Renal cortical epithelial cell (primary cell): ENCODE data around the gene AK6. TPM values are rescaled to one million over a fixed set of nuclear protein-coding genes. Genes with fewer than 3 reads are reported as not detected.
"Not testable (repeated sequence)": the region's sequence is repeated elsewhere in the genome, so short reads cannot be mapped to it uniquely, and the experiment has no call there.

Experiments
- DNase-seq: peaks from one replicate; pipeline ENCODE4 v3.0.0-alpha.2; 2011; ENCODE audit warnings: low read depth
- total RNA-seq: library from RNA; depleted of rRNA; stranded (reverse); fragments of >200 nt; gene quantifications from 2 replicates; pipeline ENCODE4 v1.2.3, GENCODE V29; 2014

The AK6 gene
- total RNA-seq: 33.0 and 63.8 TPM in 2 replicates

DNA sequence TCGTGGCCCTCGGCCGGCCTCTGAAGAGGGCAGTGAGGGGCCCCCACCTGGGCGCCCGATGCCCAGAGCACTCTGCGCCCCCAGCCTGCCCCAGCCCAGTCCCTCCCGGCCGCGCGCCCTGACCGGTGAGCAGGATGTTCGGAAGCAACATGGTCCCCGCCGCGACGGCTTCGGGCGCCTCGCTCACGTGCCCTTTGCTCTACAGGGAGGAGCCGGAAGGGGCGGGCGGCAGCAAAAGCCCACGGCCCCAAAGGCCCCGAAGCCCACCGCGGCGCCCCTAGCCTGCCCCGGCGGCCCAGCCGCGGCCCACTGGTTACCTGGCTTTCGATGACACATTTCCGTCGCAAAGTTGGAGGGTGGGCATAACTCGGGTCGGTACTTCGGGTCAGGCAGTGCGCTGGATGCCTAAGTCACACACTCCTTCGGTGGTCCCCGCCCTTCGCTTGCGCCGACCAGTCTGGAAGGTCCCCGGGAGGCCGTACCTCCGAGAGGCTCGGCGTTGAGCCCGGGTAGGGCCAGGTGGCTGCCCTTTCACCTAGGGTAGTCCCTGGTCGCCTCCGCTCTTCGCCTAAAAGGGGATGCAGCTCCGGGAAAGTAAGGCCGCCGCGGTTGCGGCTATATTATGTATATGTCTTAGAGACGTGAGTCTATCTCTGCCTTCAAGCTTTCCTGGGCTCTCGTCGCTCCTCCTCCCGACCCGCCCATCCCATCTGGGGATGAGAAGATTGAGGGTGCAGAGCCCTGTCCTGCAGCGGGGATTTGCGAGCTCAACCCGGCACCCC is at the start of gene AK6, which contains the start of the genes RAD17 and TAF9:
TSS of gene AK6 (minus strand) at position 181 of the 782 bp plus-strand sequence. CDS start at position 151, 30 bp downstream.
TSS of gene RAD17 (plus strand) at position 479 of the 782 bp plus-strand sequence. CDS start 2,391 bp downstream, outside the sequence.
TSS of gene TAF9 (minus strand) at position 181 of the 782 bp plus-strand sequence. CDS start 3,783 bp downstream, outside the sequence.
- DNase-seq: peak; percentile 79

DNA sequence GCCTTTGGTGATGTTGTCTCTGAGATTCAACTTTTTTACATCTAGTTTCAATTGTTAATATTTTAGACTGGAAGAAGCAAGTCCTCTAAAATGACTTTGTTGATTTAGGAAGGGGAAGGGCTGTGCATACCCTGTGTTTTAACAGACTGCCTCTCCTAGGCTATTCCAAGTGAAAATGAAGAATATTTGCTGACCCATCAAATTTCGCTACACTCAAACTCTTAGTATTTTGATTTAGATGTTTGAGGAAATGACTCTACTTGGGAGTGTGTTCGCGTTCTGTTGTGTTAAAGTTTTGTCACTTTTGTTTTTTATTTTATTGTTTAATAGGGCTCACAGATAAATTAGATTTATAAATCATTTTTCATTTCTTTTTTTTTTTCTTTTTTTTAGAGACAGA is 49.2 kb upstream of the AK6 start:
- DNase-seq: no peak

DNA sequence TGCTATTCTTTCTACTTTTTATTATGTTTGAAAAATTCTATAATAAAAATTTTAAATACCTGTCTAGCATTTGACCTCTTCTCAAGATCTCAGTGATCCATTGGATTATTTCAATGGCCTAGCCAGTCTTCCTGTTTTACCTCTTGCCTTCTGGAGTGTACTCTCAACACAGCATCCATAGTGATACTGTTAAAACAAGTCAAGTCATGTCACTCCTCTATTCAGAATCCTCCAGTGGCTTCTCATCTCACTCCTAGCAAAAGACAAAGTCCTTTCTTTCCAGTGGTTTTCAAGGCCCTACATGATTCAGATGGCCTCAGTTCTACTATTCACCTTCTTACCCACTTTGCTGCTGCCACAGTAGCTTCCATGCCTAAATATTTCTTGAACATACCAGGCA is 47.4 kb upstream of the AK6 start:
- no peak for DNase-seq

DNA sequence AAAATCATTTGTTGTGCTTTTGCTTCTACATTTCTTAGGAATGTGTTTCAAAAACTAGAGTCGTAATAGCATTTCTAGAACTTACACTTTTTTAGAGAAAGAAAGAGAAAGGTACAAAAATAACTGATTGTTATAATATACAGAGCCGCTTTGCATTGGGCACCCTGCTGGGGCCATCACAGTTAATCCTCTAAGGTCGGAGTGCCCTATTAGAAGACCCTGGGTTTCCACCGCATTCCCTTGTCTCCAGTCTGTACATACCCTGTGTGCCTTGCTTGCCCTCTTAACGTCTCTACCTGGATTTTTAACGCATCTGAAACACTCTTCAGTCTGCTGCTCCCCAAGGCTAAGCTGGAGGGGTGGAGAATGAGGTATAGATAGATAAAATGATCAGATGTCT is 46.9 kb upstream of the AK6 start:
- no peak for DNase-seq

DNA sequence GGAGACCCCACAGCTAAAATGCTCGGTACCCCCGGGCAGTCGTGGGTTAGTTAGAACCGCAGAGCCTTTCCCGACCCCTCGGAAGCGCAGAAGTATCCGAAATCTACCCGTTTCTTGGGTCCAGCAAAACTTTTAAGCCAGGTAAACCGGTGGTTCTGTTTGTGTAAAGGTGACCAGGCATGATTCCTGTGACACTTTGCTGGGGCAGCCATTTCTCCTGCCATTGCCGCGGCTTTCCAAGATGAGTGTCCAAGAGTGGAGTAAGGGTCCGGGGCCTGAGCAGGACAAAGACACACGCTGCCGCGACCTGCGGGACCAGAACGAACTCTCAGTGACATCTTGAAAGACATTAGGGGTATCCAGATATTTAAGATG is 46.3 kb upstream of the AK6 start:
- no peak for DNase-seq

DNA sequence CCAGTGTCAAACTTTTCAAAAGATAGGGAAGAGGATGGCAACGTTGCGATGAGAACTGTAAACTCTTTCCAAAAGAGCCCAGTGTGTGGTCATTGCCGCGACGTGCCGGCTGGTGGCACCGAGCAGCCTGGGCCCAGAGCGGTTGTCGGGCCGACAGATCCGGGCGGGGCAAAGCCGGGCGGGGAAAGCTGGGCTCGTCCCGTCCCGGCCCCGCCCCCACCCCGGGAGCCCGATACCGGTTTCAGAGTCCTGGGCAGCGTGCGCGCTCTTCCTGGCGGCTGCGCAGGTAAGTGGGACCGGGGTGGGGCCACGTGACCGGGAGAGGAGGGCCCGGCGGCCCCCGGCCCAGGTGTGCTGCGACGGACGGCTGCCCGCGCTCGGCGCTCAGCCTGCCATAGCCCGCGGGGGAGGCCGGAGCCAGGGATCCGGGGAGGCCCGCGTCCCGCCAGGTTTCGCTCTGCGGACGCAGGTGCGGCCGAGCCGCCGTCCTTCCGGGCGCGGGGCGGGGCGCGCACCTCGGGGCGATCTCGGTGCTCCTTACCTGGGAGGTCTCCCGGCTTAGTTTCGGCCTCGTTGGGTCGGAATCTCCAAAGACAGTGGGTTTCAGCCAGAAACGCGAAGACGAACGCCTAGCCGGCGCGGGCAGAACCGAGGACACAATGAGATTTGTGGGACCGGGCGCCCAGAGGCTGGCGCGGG is 45.7 kb upstream of the AK6 start, which contains the start of gene MARVELD2:
TSS of gene MARVELD2 (plus strand) at position 232 of the 699 bp plus-strand sequence. CDS start 4,270 bp downstream, outside the sequence.
- peak; percentile 46 for DNase-seq

DNA sequence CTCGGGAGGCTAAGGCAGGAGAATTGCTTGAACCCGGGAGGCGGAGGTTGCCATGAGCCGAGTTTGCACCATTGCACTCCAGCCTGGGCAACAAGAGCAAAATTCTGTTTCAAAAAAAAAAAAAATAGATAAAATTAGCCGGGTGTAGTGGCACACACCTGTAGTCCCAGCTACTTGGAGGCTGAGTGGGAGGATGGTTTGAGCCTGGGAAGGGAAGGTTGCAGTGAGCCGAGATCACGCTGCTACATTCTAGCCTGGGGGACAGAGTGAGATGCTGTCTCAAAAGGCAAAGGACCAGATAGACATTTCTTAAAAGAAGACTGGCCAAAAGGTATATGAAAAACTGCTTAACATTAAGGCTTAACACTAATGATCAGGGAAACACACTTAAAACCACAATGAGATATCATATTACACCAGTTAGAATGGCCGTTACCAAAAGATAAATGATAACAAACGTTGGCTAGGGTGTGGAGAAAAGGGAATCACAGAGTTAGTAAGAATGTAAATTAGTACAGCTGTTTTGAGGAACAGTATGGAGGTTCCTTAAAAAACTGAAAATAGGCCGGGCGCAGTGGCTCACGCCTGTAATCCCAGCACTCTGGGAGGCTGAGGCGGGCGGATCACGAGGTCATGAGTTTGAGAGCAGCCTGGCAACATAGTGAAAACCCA is 35.5 kb upstream of the AK6 start:
- no peak for DNase-seq

DNA sequence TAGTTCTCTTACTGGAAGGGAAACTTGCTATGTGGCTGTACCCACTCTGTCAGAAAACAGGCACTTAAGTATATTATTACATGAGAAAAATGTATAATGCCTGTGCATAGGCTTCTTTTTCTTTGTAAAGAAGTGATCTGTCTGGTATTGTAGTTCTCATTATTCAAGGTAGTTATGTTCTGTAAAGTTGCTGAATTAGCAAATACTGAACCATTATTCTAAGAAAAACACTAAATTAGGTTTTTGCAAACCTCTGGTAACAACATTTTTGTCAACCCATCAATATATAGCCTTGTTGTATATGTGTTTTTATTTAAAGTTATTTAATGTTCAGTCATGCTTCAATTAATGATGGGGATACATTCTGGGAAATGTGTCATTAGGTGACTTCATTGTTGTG is 9.1 kb upstream of the AK6 start:
- no peak for DNase-seq

DNA sequence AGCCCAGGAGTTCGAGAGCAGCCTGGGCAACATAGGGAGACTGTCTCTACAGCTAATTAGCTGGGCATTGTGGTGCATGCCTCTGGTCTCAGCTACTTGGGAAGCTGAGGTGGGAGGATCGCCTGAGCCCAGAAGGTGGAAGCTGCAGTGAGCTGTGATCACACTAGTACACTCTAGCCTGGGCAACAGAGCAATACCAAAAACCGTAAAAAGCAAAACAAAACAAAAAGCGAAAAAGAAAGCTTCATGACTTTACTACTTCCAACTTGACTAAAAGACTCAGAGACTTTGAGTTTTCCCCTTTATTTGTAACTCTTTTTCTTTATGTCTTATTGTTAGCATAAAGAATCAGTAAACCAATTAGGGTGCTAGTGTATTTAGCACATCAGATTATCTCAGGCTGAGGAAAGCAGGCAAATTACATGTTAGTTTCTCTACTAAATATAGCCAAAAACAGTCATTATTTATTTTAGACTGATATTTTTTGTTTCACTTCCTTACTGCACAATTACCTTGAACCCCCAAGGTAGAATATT is 5.7 kb upstream of the AK6 start:
- DNase-seq: no peak

DNA sequence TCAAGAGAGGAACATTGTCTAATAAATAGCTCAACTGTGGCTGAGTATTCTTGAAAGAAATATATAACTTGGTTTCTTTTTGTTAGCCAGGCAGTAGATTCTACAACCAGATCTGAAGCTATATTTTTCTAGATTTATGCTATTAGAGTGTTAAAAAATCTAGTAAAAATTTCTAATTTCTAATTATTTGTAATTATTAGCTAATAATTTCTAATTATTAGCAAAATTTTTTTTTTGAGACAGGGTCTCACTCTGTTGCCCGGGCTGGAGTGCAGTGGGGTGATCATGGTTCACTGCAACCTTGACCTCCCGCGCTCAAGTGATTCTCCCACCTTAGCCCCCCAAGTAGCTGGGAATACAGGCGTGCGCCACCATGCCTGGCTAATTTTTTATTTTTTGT is 3.1 kb upstream of the AK6 start:
- no peak for DNase-seq

DNA sequence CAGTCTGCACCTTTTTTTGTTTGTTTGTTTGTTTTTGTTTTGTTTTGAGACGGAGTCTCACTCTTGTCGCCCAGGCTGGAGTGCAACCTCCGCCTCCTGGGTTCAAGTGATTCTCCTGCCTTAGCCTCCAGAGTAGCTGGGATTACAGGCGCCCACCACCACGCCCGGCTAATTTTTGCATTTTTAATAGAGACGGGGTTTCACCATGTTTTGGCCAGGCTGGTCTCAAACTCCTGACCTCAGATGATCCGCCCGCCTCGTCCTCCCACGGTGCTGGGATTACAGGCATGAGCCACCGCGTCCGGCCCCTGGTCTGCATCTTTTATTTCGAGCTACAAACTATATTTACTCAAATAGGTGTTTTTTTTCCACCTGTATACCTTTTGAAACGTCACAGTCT is 1.0 kb upstream of the AK6 start:
- DNase-seq: not testable (repeated sequence)

DNA sequence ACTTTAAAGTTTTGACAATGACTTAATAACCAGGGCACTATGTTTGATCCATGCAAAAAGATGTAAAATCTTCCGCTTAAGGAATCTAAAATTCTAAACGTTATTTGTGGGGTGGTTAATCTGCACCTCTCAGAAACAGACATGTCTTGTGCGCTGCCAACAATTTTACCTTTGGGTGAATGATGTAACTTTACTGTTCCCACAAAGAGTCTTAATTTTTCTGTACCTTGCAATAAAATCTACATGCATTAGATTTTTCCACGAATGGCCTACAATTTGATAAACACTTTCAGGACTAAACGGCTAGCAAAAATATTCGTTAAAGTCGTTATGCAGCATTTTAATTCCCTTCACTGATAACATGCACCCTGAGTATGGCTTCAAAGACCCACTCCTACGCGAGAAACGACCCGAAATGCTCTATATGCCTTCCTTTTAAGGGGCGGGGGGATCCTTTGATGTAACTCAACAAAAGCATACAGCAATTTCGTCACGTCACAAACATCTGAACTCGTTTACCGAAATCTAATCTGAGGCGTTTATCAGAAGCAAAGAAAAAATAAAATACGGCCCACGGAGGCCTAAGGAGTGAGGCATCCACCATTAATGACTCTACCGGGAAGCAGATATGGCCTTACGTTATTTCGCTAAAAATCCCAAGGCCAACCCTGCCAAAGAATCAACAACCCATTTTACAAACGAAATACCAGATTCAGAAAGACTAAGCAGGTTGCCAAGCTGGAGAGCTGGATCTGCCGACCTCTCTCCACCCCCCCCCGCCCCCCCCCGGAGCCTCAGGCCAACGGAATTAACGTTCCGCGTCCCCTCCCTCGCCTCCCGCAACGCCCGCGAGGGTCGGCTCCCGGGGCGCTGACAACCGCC is 621 bp downstream of the AK6 start:
- DNase-seq: peak; percentile 28

DNA sequence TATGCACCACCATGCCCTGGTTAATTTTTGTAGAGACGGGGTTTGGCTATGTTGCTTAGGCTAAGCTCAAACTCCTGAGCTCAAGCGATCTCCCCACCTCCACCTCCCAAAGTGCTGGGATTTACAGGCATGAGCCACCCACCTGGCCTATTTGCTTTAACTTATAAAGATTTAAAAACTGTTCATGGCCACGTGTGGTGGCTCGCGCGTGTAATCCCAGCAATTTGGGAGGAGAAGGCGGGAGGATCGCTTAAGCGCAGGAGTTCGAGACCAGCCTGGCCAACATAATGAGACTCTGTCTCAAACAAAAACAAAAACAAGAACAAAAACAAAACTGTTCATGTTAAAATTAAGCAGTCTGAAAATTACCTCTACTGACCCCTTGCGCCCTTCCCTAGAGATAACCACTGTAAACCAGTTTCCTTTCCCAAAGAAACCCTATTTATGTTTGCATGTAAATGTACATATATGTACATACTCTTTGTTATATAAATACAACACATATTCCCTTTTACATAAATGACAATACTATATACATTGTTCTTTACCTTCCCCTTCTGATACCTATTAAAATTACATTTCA is 1.5 kb downstream of the AK6 start:
- no peak for DNase-seq

DNA sequence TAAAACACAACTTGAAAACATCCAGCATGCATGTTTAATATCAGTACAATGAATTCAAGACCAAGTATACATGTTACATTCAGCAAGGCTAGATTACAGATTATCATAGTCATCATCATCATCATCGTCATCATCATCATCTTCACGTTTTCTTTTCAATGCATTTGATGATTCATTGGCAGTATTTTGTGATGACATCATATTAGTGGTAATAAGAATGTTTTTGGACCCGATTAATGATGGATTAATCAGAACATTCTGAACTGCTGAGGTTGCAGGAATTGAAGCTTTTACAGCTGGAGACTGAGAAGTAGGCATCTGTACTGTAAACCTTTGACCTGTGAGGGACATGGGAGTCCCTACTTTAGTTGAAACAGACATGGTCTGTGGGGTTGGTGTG is 4.5 kb downstream of the AK6 start:
- no peak for DNase-seq

DNA sequence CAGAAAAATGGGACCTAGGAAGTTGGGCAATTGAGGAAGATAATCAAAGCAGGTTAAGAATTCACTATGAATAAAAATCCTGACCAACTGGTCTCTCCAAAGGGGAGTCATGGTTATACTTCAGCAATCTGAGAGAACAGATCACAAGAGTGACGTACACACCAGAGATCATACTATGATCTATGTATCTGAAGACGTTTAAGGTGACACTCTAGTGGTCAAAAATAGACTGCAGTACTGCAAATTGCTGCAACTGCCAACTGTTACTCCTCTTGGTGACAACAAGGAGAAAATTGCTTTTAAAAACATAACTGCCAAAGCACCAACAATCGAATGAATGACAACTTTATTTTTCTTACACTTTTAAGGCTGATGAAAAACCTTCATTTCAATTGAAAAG is 4.9 kb downstream of the AK6 start:
- no peak for DNase-seq

DNA sequence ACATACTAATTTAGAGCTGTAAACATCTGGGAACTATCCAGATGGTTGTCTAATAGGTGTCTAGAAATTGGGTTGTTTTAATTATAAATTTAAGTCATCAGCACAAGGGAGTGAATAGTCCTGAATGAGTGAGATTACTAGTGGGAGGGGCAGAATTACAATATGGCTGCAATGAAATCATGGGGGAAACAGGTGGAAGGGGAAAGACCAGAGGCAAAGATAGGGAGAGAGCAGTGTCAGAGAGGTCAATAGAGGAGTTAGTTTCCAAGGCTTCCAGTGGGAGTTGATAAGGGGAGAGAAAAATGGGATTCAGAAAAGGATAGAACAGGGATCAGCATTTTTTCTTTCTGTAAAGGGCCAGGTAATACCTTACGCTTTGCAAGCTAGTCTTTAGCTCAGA is 8.9 kb downstream of the AK6 start:
- DNase-seq: no peak

DNA sequence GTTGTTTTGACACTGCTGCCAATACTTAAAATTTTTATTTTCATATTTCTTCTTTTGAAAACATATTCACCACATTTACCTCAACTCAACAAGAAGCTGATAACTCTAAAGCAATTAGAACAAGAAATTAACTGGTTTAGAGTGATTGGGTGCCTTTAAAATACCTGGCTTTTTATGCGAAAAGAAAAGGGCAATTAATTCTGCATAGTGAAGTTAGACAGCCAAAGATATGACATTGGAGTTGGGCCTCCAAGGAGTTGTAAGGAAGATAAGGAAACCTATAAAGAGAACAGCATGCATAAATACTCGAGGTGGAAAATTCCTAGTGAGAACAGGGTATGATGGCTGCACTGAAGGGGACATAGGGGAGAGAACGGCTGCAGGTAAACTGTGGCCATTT is 9.6 kb downstream of the AK6 start:
- DNase-seq: no peak

DNA sequence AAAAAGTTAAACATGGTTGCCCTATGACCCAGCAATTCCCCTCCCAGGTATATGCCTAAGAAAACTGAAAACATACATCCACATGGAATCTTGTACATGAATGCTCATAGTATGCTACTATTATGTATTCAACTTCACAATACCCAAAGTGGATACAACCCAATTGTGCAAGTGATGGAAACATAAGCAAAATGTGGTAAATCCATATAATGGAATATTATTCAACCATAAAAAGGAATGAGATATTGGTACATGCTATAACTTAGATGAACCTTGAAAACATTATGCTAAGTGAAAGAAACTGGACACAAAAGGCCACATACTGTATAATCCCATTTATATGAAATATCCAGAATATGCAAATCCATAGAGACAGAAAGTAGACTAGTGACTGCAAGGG is 18.7 kb downstream of the AK6 start:
- no peak for DNase-seq

DNA sequence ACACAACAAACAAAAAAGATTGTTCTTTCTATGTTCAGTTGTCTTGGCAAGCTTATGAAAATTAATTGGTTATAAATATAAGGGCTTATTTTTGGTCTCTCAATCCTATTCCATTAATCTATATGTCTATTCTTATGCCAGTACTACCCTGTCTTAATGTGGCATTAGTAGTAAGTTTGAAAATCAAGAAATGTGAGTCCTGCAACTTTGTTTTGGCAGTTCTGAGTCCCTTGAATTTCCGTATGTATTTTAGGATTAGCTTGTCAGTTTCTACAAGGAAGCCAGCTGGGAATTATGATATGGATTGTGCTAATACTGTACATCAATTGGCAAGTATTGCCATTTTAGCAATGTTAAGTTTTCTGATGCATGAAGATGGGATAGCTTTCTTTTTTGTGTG is 26.2 kb downstream of the AK6 start:
- no peak for DNase-seq

DNA sequence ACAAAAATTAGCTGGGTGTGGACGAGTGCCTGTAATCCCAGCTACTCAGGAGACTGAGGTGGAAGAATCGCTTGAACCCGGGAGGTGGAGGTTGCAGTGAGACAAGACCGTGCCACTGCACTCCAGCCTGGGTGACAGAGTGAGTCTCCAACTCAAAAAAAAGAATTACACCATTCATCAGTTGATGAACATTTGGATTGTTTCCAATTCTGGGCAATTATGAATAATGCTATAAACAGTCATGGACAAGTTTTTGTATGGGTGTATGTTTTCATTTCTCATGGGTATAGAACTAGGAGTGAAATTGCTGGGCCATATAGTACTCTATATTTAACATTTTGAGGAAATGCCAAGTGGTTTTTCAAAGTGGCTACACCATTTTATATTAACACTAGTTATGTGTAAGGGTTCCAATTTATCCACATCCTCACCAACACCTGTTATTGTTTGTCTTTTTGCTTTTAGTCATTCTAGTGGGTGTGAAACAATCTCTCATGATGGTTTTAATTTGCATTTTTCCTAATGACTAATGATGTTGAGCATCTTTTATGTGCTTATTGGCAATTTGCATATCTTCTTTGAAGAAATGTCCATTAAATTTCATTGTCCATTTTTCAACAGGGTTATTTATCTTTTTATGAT is 27.7 kb downstream of the AK6 start:
- DNase-seq: no peak
